ENCODE data around the gene PTGES2. TPM values are rescaled to one million over a fixed set of nuclear protein-coding genes. Genes with fewer than 3 reads are reported as not detected.

PTGES2 gene
- total RNA-seq, 1 experiment from 2014 or later, result 76.8 TPM

GRCh38 chr9:128096616-128097536 lies 30.7 kb downstream of the PTGES2 start:
- no peaks in the 10 kb centered on the region for H3K36me3 ChIP-seq (ENCODE audit: control insufficient read depth, insufficient read depth, low read length)
- POLR2A ChIA-PET, result no interaction called here
- ATAC-seq (no peak), DNase-seq (ENCODE audit: low read depth, low spot score) (no peak)
- H3K4me3 ChIP-seq (ENCODE audit: low read depth in 2 of 2, low read length in 2 of 2), result no peak overlapping the region
- H3K27ac ChIP-seq (ENCODE audit: low read length), result no peak overlapping the region
- H3K4me1 ChIP-seq (ENCODE audit: control insufficient read depth, insufficient read depth, low read length), result peaks cover 20% of the 10 kb centered on the region
- intact Hi-C loops (cut with micrococcal nuclease; ENCODE audit: unreplicated experiment), result no loop called here
- no peaks in the 10 kb centered on the region for H3K27me3 ChIP-seq (ENCODE audit: control insufficient read depth, insufficient read depth, low read length)
- in situ Hi-C loops (cut with HindIII; ENCODE audit: low pct_unique_long_range_greater_than_20kb, low sequenced_read_pairs), result loop anchor here (25.0 kb wide), 1 partner anchor 160 kb away; the partner anchor contains the start of genes DPM2 and PIP5KL1
- TF ChIP-seq TCF7L2 (IDR thresholded peaks at IDR 0.05; ENCODE audit: low read depth, low read length) (no peak), POLR2AphosphoS5 (IDR thresholded peaks at IDR 0.05; ENCODE audit: low read depth, low read length) (no peak), REST (IDR thresholded peaks at IDR 0.05; ENCODE audit: insufficient read depth in 1 of 2, low read depth in 2 of 2, low read length in 1 of 2) (no peak), CTCF (IDR thresholded peaks at IDR 0.05) (no peak), SIN3A (IDR thresholded peaks at IDR 0.05; ENCODE audit: borderline replicate concordance, insufficient read depth, low read depth, low read length) (no peak)
- CTCF ChIA-PET, result no interaction called here
- no peaks in the 10 kb centered on the region for H3K9me3 ChIP-seq (ENCODE audit: control insufficient read depth, insufficient read depth, low read depth, low read length)
- no TSS peak for BruUV-seq (replicated peaks)

GRCh38 chr9:128094950-128095544 lies 32.5 kb downstream of the PTGES2 start:
- intact Hi-C loops (cut with micrococcal nuclease; ENCODE audit: unreplicated experiment) (no loop called here), in situ Hi-C loops (cut with HindIII; ENCODE audit: low pct_unique_long_range_greater_than_20kb, low sequenced_read_pairs) (loop anchor here (25.0 kb wide), 1 partner anchor 158 kb away; the partner anchor contains the start of genes DPM2 and PIP5KL1)
- Histone ChIP-seq H3K4me1 (ENCODE audit: control insufficient read depth, insufficient read depth, low read length) (peaks cover 20% of the 10 kb centered on the region), H3K27ac (ENCODE audit: low read length) (no peak overlapping the region), H3K9me3 (ENCODE audit: control insufficient read depth, insufficient read depth, low read depth, low read length) (no peaks in the 10 kb centered on the region), H3K4me3 (ENCODE audit: low read depth in 2 of 2, low read length in 2 of 2) (no peak overlapping the region), H3K36me3 (ENCODE audit: control insufficient read depth, insufficient read depth, low read length) (no peaks in the 10 kb centered on the region), H3K27me3 (ENCODE audit: control insufficient read depth, insufficient read depth, low read length) (no peaks in the 10 kb centered on the region)
- ATAC-seq, result no peak
- ChIA-PET CTCF (no interaction called here), POLR2A (no interaction called here)
- no TSS peak for BruUV-seq (replicated peaks)
- TF ChIP-seq CTCF (IDR thresholded peaks at IDR 0.05) (no peak), TCF7L2 (IDR thresholded peaks at IDR 0.05; ENCODE audit: low read depth, low read length) (no peak), SIN3A (IDR thresholded peaks at IDR 0.05; ENCODE audit: borderline replicate concordance, insufficient read depth, low read depth, low read length) (no peak), REST (IDR thresholded peaks at IDR 0.05; ENCODE audit: insufficient read depth in 1 of 2, low read depth in 2 of 2, low read length in 1 of 2) (no peak), POLR2AphosphoS5 (IDR thresholded peaks at IDR 0.05; ENCODE audit: low read depth, low read length) (no peak)
- DNase-seq (ENCODE audit: low read depth, low spot score), result no peak
